ENCODE measurements around the gene ARID5A. TPM values are rescaled to one million over a fixed set of nuclear protein-coding genes. Genes with fewer than 3 reads are reported as not detected.

Gene ARID5A
- total RNA-seq, 3 donors from 2014 or later = 4.8 to 17.6 (median 10.3) TPM

DNA sequence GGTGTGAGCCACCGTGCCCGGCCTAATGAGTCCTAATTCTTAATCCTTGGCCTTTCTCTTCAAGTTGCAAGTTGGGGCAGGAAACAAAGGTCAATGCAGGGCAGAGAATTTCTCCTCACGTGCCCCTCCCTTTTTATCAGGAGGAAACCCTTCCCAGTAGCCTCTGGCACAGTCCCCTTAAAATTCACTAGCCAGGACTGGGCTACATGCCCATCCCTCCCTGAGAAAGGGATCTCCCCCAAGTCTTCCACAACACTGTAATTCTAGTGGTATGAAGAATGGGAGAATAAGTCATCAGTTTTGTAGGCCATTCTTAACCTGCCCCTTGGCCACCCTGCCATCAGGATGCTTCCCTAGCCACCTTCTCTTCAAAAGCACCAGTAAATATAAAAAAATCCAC is 42.2 kb downstream of the ARID5A start:
- Histone ChIP-seq H3K36me3 (ENCODE audit: low read depth) (no peaks in the 10 kb centered on the region), H3K4me1 (ENCODE audit: low read depth) (no peaks in the 10 kb centered on the region), H3K4me3 (no peak overlapping the region), H3K9me3 (no peaks in the 10 kb centered on the region)
- ATAC-seq = no peak
- DNase-seq = no peak
- intact Hi-C loops (cut with DNase I, micrococcal nuclease) = no loop called here
- TF ChIP-seq, protein P1, sequence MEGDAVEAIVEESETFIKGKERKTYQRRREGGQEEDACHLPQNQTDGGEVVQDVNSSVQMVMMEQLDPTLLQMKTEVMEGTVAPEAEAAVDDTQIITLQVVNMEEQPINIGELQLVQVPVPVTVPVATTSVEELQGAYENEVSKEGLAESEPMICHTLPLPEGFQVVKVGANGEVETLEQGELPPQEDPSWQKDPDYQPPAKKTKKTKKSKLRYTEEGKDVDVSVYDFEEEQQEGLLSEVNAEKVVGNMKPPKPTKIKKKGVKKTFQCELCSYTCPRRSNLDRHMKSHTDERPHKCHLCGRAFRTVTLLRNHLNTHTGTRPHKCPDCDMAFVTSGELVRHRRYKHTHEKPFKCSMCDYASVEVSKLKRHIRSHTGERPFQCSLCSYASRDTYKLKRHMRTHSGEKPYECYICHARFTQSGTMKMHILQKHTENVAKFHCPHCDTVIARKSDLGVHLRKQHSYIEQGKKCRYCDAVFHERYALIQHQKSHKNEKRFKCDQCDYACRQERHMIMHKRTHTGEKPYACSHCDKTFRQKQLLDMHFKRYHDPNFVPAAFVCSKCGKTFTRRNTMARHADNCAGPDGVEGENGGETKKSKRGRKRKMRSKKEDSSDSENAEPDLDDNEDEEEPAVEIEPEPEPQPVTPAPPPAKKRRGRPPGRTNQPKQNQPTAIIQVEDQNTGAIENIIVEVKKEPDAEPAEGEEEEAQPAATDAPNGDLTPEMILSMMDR (IDR thresholded peaks at IDR 0.05) = no peak

DNA sequence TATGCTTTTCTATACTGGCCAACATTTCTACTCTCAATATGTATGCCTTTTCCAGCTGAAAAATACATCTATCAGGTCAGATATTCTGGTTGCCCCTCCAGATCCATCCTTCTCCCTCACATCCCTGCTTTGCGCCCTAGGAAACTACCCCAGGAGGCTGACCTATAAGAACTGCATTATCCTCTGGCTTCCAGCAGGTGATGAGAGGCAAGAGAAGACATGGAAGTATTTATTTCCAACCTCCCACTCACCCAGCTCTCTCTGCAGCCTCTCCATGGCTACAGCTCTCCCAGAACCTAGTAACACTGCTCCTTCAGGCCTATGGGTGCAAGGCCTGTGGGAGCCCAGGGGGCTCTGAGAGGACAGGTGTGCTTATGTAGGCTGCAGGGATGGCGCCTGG is 42.9 kb downstream of the ARID5A start:
- no peak for ATAC-seq

DNA sequence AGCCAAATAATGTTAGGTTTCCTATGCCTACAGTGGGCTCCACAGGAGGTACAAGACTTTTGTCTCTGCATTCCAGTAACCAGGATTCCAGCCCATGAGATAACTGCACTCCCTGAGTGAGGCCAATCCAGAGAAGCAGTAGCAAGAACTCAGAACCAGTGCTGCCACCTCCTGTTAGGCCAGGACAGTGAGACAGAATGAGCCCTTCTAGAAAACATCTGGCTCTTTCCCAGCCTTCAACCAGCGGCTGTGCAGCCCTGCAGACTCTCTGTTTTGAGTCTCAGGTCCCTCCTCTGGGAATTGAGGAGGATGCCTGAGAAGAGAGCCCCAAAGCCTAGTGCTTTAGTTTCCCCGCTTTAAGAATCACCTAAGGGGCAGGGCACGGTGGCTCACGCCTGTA is 44.2 kb downstream of the ARID5A start:
- intact Hi-C loops (cut with DNase I, micrococcal nuclease) = no loop called here
- no peak for DNase-seq
- peak; percentile 9 for ATAC-seq

More for the DNA sequence above, 42.9 kb downstream of the ARID5A start:
- Histone ChIP-seq H3K4me1 (ENCODE audit: low read depth) (no peaks in the 10 kb centered on the region), H3K9me3 (no peaks in the 10 kb centered on the region), H3K4me3 (no peak overlapping the region), H3K36me3 (ENCODE audit: low read depth) (no peaks in the 10 kb centered on the region)
- intact Hi-C loops (cut with DNase I, micrococcal nuclease) = no loop called here
- DNase-seq = no peak
- TF ChIP-seq, protein P1 (IDR thresholded peaks at IDR 0.05) = no peak

DNA sequence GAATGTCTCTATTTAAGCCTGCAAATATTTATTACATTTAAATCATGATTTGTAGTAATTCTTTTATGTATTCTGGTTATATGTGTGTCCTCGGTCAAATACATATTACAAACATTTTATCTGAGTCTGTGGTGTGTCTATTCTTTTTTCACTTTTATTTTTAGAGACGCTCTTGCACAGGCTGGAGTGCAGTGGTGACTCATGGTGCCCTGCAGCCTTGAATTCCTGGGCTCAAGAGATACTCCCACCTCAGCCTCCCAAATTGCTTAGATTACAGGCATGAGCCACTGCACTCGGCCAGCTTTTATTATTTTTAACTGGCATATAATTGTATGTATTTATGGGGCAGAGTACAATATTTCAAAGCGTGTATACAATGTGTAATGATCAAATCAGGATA is 47.5 kb downstream of the ARID5A start:
- TF ChIP-seq, protein P1 (IDR thresholded peaks at IDR 0.05) = no peak
- Histone ChIP-seq H3K9me3 (no peaks in the 10 kb centered on the region), H3K4me1 (ENCODE audit: low read depth) (no peaks in the 10 kb centered on the region), H3K36me3 (ENCODE audit: low read depth) (no peaks in the 10 kb centered on the region), H3K4me3 (no peak overlapping the region)
- DNase-seq = no peak
- intact Hi-C loops (cut with DNase I, micrococcal nuclease) = no loop called here
- ATAC-seq = no peak

More for the DNA sequence above, 44.2 kb downstream of the ARID5A start:
- Histone ChIP-seq H3K4me3 (no peak overlapping the region), H3K4me1 (ENCODE audit: low read depth) (no peaks in the 10 kb centered on the region), H3K36me3 (ENCODE audit: low read depth) (no peaks in the 10 kb centered on the region), H3K9me3 (no peaks in the 10 kb centered on the region)
- TF ChIP-seq, protein P1 (IDR thresholded peaks at IDR 0.05) = no peak

DNA sequence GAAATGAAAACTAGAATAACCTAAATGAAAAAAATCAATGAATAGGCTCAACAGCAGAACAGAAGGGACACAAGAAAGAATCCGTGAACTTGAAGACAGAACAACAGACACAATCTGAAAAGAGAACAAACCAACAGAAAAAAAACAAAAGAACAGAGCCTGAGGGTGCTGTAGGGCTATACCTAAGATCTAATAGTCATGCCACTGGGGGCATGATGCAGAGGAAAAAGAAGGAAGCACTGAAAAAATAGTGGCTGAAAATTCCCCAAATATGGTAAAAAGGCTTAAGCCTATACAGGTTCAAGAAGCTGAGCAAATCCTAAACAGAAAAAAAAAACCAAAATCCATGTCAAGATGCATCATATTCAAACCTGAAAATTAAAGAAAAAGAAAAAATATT is 51.3 kb downstream of the ARID5A start:
- no peak overlapping the region for H3K4me3 ChIP-seq
- no peak for DNase-seq
- no peak for ATAC-seq
- TF ChIP-seq, protein P1 (IDR thresholded peaks at IDR 0.05) = no peak
- no peaks in the 10 kb centered on the region for H3K36me3 ChIP-seq (ENCODE audit: low read depth)
- H3K9me3 ChIP-seq = no peaks in the 10 kb centered on the region
- no peaks in the 10 kb centered on the region for H3K4me1 ChIP-seq (ENCODE audit: low read depth)
- intact Hi-C loops (cut with DNase I, micrococcal nuclease) = no loop called here

DNA sequence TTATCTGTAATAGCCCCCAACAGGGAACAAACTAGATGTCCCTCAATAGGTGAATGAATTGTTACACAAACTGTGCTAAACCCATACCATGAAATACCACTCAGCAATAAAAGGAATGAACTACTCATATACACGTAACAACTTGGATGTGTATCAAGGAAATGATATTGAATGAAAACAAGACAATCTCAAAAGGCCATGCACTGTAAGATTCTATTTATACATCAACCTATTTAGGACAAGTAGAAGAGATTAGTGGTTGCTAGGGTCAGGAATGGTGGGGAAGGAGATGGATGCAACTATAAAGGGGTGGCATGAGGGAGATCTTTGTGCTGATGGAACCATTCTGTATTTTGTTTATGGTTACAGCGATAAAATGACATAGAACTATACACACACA is 54.5 kb downstream of the ARID5A start:
- no peaks in the 10 kb centered on the region for H3K9me3 ChIP-seq
- DNase-seq = no peak
- intact Hi-C loops (cut with DNase I, micrococcal nuclease) = no loop called here
- TF ChIP-seq, protein P1 (IDR thresholded peaks at IDR 0.05) = no peak
- ATAC-seq = peak; percentile 48
- H3K4me1 ChIP-seq (ENCODE audit: low read depth) = no peaks in the 10 kb centered on the region
- H3K36me3 ChIP-seq (ENCODE audit: low read depth) = peaks cover 10% of the 10 kb centered on the region
- H3K4me3 ChIP-seq = no peak overlapping the region

All from mucosa of descending colon (tissue), 3 donors.